Natural killer cell treated with Interleukin-12 subunit alpha and Interleukin-12 subunit beta and Interleukin-15 and Interleukin-18, amount 100 ng/mL, for 72 hours (primary cell): ENCODE results near the gene MRPS18C. TPM values are rescaled to one million over a fixed set of nuclear protein-coding genes. Genes with fewer than 3 reads are reported as not detected.

Experiments used
- total RNA-seq, 2 donors: library from RNA; stranded (reverse); gene quantifications; one replicate each; pipeline ENCODE4 v1.2.3, GENCODE V29; 2022

The MRPS18C gene
- total RNA-seq, 2 donors from 2014 or later, result 44.4 to 44.7 TPM

Other genes with a start within 250 kb of the MRPS18C start
- 10 to 100 TPM; 10.8 to 16.2 TPM for gene COQ2, start 171.3 kb upstream of the MRPS18C start, total RNA-seq
- gene HPSE, start 121.2 kb upstream of the MRPS18C start, total RNA-seq, result 10 to 100 TPM; 12.4 to 13.9 TPM
- gene HELQ, start 235 bp upstream of the MRPS18C start, total RNA-seq, result 10 to 100 TPM; 12.7 to 18.9 TPM
- 1 to 10 TPM; 5.6 to 8.5 TPM for gene ABRAXAS1, start 29.0 kb downstream of the MRPS18C start, total RNA-seq
- gene GPAT3, start 80.0 kb downstream of the MRPS18C start, total RNA-seq, result 1 to 10 TPM in 1 of 2 donors, under 1 TPM in 1; 0.93 to 2.1 TPM